ENCODE results near the gene TBC1D22A.

DNA sequence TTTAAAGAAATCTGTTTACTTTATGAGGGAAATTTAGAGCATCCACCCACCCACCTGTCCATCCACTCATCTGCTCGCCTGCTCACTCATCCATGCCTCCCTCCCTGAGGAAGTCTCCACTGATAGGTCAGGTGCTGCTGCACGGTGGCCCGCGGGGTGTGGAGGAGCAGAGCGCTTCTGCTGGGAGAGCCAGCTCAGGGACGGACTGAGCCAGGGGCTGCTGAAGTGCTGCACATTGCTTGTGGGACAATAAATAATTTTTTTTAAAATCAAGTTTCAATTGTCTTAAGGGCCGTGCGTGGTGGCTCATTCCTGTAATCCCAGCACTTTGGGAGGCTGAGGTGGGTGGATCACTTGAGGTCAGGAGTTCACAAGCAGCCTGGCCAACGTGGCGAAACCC, 148.9 kb downstream of the TBC1D22A start:
- TF ChIP-seq, protein P1, sequence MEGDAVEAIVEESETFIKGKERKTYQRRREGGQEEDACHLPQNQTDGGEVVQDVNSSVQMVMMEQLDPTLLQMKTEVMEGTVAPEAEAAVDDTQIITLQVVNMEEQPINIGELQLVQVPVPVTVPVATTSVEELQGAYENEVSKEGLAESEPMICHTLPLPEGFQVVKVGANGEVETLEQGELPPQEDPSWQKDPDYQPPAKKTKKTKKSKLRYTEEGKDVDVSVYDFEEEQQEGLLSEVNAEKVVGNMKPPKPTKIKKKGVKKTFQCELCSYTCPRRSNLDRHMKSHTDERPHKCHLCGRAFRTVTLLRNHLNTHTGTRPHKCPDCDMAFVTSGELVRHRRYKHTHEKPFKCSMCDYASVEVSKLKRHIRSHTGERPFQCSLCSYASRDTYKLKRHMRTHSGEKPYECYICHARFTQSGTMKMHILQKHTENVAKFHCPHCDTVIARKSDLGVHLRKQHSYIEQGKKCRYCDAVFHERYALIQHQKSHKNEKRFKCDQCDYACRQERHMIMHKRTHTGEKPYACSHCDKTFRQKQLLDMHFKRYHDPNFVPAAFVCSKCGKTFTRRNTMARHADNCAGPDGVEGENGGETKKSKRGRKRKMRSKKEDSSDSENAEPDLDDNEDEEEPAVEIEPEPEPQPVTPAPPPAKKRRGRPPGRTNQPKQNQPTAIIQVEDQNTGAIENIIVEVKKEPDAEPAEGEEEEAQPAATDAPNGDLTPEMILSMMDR (conservative IDR thresholded peaks at IDR 0.05; ENCODE audit: low read length): no peak
- TF ChIP-seq EZH2phosphoT487 (IDR thresholded peaks at IDR 0.05; ENCODE audit: borderline replicate concordance, low read depth, low read length): no peak

Measured in OCI-LY7 (cell line).